ENCODE results near the gene ANKIB1. TPM values are rescaled to one million over a fixed set of nuclear protein-coding genes. Genes with fewer than 3 reads are reported as not detected.
A peak's percentile ranks its signal among the peaks of the same experiment; 100 is the strongest.

The ANKIB1 gene
- total and polyA plus RNA-seq, 2 donors (not counting 1 experiment from before 2014, with no cell fraction given), result 53.4 to 60.4 TPM

DNA sequence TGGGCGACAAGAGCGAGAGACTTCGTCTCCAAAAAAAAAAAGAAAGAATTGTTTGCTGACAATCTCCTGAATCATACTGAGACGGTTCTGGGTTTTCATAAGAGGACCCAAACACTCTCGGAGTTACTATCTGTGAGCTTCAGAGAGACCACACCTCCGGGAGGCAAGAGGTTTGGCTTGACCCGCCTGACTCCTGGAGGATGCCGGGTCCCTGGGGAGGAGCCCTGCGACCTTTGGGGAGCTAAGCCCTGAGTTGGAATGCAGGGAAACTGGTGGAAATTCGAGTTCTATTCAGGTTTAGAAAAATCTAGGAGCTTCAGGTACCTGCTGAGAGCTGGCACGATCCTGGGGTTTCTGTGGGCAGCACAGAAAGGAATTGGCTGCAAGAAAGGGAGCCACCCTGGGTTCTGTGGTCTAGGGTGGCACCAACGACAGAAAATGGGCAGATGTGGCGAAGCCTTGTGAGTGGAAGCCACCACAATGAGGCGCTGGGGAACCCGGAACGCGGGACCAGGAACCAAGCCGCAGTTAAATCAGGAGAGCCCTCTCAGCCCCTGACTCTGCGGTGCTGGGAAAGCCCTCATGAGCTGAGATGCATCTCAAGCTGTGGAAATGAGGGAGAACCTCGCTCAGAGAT, 179.7 kb downstream of the ANKIB1 start:
- Histone ChIP-seq H2AFZ (ENCODE audit: low read length) (peak overlapping the region; percentile 28), H3K4me1 (ENCODE audit: control insufficient read depth, extremely low read depth, insufficient read depth, low read length) (no peaks in the 10 kb centered on the region), H3K9me3 (ENCODE audit: control insufficient read depth, insufficient read depth, low read depth, low read length) (no peaks in the 10 kb centered on the region), H3K27me3 (ENCODE audit: control insufficient read depth, insufficient read depth, low read length) (no peaks in the 10 kb centered on the region), H3K36me3 (ENCODE audit: control insufficient read depth, insufficient read depth, low read length) (no peaks in the 10 kb centered on the region), H3K79me2 (ENCODE audit: control insufficient read depth, insufficient read depth, low read length) (no peaks in the 10 kb centered on the region), H3K9ac (ENCODE audit: insufficient read depth, low read length) (no peak overlapping the region), H3K4me3 (replicated peaks in 1 of 4; ENCODE audit: control extremely low read depth in 1 of 4, insufficient read depth in 1 of 4, low read depth in 3 of 4, low read length in 4 of 4) (no peak overlapping the region), H3K4me2 (ENCODE audit: extremely low read depth, insufficient read depth, low read length) (no peak overlapping the region), H3K27ac (ENCODE audit: insufficient read depth, low read length) (no peak overlapping the region), H4K20me1 (ENCODE audit: control insufficient read depth, extremely low read depth, insufficient read depth, low read length) (no peaks in the 10 kb centered on the region)
- no peak for TF ChIP-seq CTCF (conservative IDR thresholded peaks at IDR 0.05 in 1 of 2, IDR thresholded peaks at IDR 0.05 in 1 of 2; ENCODE audit: low read depth in 1 of 2, low read length in 2 of 2)
- TF ChIP-seq EZH2 (IDR thresholded peaks at IDR 0.05; ENCODE audit: low read length, missing control alignments), result no peak
- no peak for DNase-seq (ENCODE audit: low read depth in 2 of 2)

DNA sequence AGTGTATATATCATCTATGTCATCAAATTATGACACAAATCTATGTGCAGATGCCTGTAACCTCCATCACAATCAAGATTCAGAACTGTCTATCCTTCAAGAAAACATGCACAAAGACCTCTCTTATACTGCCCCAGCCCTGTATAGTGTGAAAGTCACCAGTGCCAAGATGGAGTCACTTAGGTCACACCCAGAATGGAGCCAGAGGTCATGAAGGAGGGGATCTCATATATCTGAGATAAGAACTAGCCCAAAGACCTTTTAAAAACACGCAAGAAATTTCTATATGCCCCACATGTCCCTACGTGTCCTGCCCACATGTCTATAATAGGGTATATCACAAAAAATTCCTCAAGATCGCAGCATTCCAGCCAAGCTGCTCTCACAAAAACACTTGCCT, 181.4 kb downstream of the ANKIB1 start:
- Histone ChIP-seq H2AFZ (ENCODE audit: low read length) (no peak overlapping the region), H3K9ac (ENCODE audit: insufficient read depth, low read length) (no peak overlapping the region), H3K4me1 (ENCODE audit: control insufficient read depth, extremely low read depth, insufficient read depth, low read length) (no peaks in the 10 kb centered on the region), H3K9me3 (ENCODE audit: control insufficient read depth, insufficient read depth, low read depth, low read length) (no peaks in the 10 kb centered on the region), H3K79me2 (ENCODE audit: control insufficient read depth, insufficient read depth, low read length) (no peaks in the 10 kb centered on the region), H4K20me1 (ENCODE audit: control insufficient read depth, extremely low read depth, insufficient read depth, low read length) (no peaks in the 10 kb centered on the region), H3K4me2 (ENCODE audit: extremely low read depth, insufficient read depth, low read length) (no peak overlapping the region), H3K27ac (ENCODE audit: insufficient read depth, low read length) (no peak overlapping the region), H3K36me3 (ENCODE audit: control insufficient read depth, insufficient read depth, low read length) (no peaks in the 10 kb centered on the region), H3K4me3 (replicated peaks in 1 of 4; ENCODE audit: control extremely low read depth in 1 of 4, insufficient read depth in 1 of 4, low read depth in 3 of 4, low read length in 4 of 4) (no peak overlapping the region), H3K27me3 (ENCODE audit: control insufficient read depth, insufficient read depth, low read length) (no peaks in the 10 kb centered on the region)
- DNase-seq (ENCODE audit: low read depth in 2 of 2), result no peak
- no peak for TF ChIP-seq CTCF (conservative IDR thresholded peaks at IDR 0.05 in 1 of 2, IDR thresholded peaks at IDR 0.05 in 1 of 2; ENCODE audit: low read depth in 1 of 2, low read length in 2 of 2)
- TF ChIP-seq EZH2 (IDR thresholded peaks at IDR 0.05; ENCODE audit: low read length, missing control alignments), result no peak

DNA sequence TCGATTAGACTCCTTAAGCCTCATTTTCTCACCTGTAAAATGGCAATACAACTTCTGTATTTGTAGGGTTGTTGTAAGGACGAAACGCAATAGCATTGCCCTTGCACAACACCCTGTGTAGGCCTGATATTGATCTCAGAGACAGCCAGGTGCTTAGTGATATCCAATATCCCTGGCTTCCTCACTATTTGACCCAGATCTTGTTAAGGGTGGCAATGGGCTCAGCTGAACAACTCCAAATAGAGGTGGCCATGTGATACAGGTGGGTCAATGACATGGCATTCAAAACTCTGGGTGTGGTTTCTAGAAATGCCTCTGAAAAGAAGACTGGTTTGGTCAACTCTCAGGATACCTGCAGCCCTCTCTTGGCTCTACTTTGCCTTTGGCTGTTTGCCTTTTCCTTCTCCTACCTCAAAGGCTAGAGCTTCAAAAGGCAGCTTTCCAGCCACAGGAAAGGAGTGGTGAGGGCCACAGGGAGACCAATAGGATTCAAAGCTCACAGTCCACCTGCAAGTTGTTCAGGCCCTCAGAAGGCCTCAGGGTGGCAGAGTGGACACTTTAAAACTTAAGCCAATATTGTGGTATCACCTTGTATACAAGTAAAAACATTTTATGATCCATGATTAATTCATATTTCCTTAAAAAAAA, 186.6 kb downstream of the ANKIB1 start:
- no peaks in the 10 kb centered on the region for H3K4me1 ChIP-seq (ENCODE audit: control insufficient read depth, extremely low read depth, insufficient read depth, low read length)
- DNase-seq (ENCODE audit: low read depth in 2 of 2), result no peak

More for the DNA sequence above, 186.6 kb downstream of the ANKIB1 start:
- H3K27me3 ChIP-seq (ENCODE audit: control insufficient read depth, insufficient read depth, low read length), result no peaks in the 10 kb centered on the region
- TF ChIP-seq EZH2 (IDR thresholded peaks at IDR 0.05; ENCODE audit: low read length, missing control alignments) (no peak), CTCF (conservative IDR thresholded peaks at IDR 0.05 in 1 of 2, IDR thresholded peaks at IDR 0.05 in 1 of 2; ENCODE audit: low read depth in 1 of 2, low read length in 2 of 2) (no peak)
- H3K79me2 ChIP-seq (ENCODE audit: control insufficient read depth, insufficient read depth, low read length), result no peaks in the 10 kb centered on the region
- H3K4me2 ChIP-seq (ENCODE audit: extremely low read depth, insufficient read depth, low read length), result no peak overlapping the region
- no peaks in the 10 kb centered on the region for H3K9me3 ChIP-seq (ENCODE audit: control insufficient read depth, insufficient read depth, low read depth, low read length)
- no peak overlapping the region for H3K9ac ChIP-seq (ENCODE audit: insufficient read depth, low read length)
- no peaks in the 10 kb centered on the region for H4K20me1 ChIP-seq (ENCODE audit: control insufficient read depth, extremely low read depth, insufficient read depth, low read length)
- no peak overlapping the region for H3K4me3 ChIP-seq (replicated peaks in 1 of 4; ENCODE audit: control extremely low read depth in 1 of 4, insufficient read depth in 1 of 4, low read depth in 3 of 4, low read length in 4 of 4)
- no peak overlapping the region for H3K27ac ChIP-seq (ENCODE audit: insufficient read depth, low read length)
- no peak overlapping the region for H2AFZ ChIP-seq (ENCODE audit: low read length)
- no peaks in the 10 kb centered on the region for H3K36me3 ChIP-seq (ENCODE audit: control insufficient read depth, insufficient read depth, low read length)
